HCT116 (cell line): ENCODE results near the gene OR51V1. TPM values are rescaled to one million over a fixed set of nuclear protein-coding genes. Genes with fewer than 3 reads are reported as not detected.

Source experiments
- ATAC-seq: fragments of 200-7000 bp; cut with Tn5 transposase; 2 replicates; pipeline ENCODE4 v1.9.1; 2020; ENCODE audit warnings: mild to moderate bottlenecking, moderate library complexity
- BruUV-seq: library from RNA; stranded (reverse); fragments of 400-500 nt; replicated peaks from 2 replicates; lab custom pipeline; 2021; lab: Mats Ljungman, UMichigan
- CTCF ChIA-PET: fragments of 300-600 bp; sonication (Branson Sonifier 250); formaldehyde crosslinking; loops from one replicate; lab custom pipeline; 2021; ENCODE audit warnings: antibody characterized with exemption; lab: Charles Lee
- POLR2A ChIA-PET: fragments of 300-600, 350-600 bp; sonication (Branson Sonifier 250); formaldehyde crosslinking; loops from one replicate; lab custom pipeline; 2021; ENCODE audit warnings: antibody characterized with exemption; lab: Charles Lee
- RAD21 ChIA-PET, 2 experiments: fragments of 300-600 bp; sonication (Branson Sonifier 250); formaldehyde crosslinking; loops; one replicate each; lab custom pipeline; 2023; ENCODE audit warnings: low total read pairs in 2 of 2; ENCODE audit not compliant: uncharacterized antibody in 2 of 2, unreplicated experiment in 2 of 2, low non-redundant PET in 1 of 2; lab: Charles Lee
- DNase-seq: peaks from one replicate; pipeline ENCODE4 v3.0.0-alpha.2; 2010; ENCODE audit warnings: low read depth, low spot score
- H2AFZ ChIP-seq: fragments of 200-600 bp; shearing (Covaris generic), sonication (generic); 2 replicates; pipeline ENCODE4 v1.6.1; 2017; ENCODE audit warnings: low read depth, mixed run types, mixed read lengths, antibody characterized with exemption, low read length; ENCODE audit not compliant: poor library complexity, severe bottlenecking
- H3K27ac ChIP-seq: 2 replicates; pipeline ENCODE4 v1.5.1; 2012; ENCODE audit warnings: low read depth, low read length
- H3K27me3 ChIP-seq: fragments of 200-600 bp; sonication (generic); 2 replicates; pipeline ENCODE4 v1.6.1; 2016; ENCODE audit warnings: mixed run types, low read length, mixed read lengths; ENCODE audit not compliant: insufficient read depth
- H3K36me3 ChIP-seq, 2 experiments: fragments of 200-500 bp in 1 of 2; fragments of 200-600 bp in 1 of 2; sonication (Bioruptor generic) in 1 of 2; sonication (generic) in 1 of 2; 2 replicates each; pipeline versions ENCODE4 v1.5.1 to v1.6.1; 2014 to 2016; ENCODE audit warnings: low read length in 2 of 2, inconsistent platforms in 1 of 2, mixed read lengths in 1 of 2, mixed run types in 1 of 2; ENCODE audit not compliant: insufficient read depth in 2 of 2, control insufficient read depth in 1 of 2
- H3K4me1 ChIP-seq, 2 experiments: fragments of 200-600 bp in 1 of 2; sonication (generic) in 1 of 2; 2 replicates each; pipeline versions ENCODE4 v1.5.1 to v1.6.1; 2012 to 2017; ENCODE audit warnings: low read length in 2 of 2, inconsistent platforms in 1 of 2, mild to moderate bottlenecking in 1 of 2, mixed read lengths in 1 of 2, mixed run types in 1 of 2, moderate library complexity in 1 of 2; ENCODE audit not compliant: insufficient read depth in 2 of 2, control insufficient read depth in 1 of 2
- H3K4me2 ChIP-seq: fragments of 200-600 bp; sonication (generic); 2 replicates; pipeline ENCODE4 v1.6.1; 2017; ENCODE audit warnings: mixed run types, low read length, mixed read lengths
- H3K4me3 ChIP-seq, 2 experiments: fragments of 200-600 bp in 1 of 2; sonication (generic) in 1 of 2; replicated peaks in 1 of 2; 2 replicates each; pipeline ENCODE4 v1.5.1; 2011 to 2016; ENCODE audit warnings: low read length in 2 of 2, control low read depth in 1 of 2, low read depth in 1 of 2, mild to moderate bottlenecking in 1 of 2, mixed read lengths in 1 of 2, mixed run types in 1 of 2
- H3K79me2 ChIP-seq: fragments of 200-600 bp; sonication (generic); 2 replicates; pipeline ENCODE4 v1.6.1; 2017; ENCODE audit warnings: mild to moderate bottlenecking, mixed run types, low read length, moderate library complexity, mixed read lengths; ENCODE audit not compliant: insufficient read depth
- H3K9ac ChIP-seq: fragments of 200-600 bp; sonication (generic); 2 replicates; pipeline ENCODE4 v1.6.1; 2016; ENCODE audit warnings: low read length, mixed read lengths
- H3K9me2 ChIP-seq: fragments of 200-600 bp; sonication (generic), shearing (Covaris generic); 2 replicates; pipeline ENCODE4 v1.6.1; 2017; ENCODE audit warnings: mixed run types, mild to moderate bottlenecking, moderate library complexity; ENCODE audit not compliant: insufficient read depth
- H3K9me3 ChIP-seq, 2 experiments: fragments of 200-500 bp in 1 of 2; fragments of 200-600 bp in 1 of 2; sonication (Bioruptor generic) in 1 of 2; sonication (generic) in 1 of 2; 2 replicates each; pipeline ENCODE4 v1.6.1; 2014 to 2017; ENCODE audit warnings: low read length in 2 of 2, mixed read lengths in 2 of 2, inconsistent platforms in 1 of 2, low read depth in 1 of 2, mild to moderate bottlenecking in 1 of 2, mixed run types in 1 of 2, moderate library complexity in 1 of 2; ENCODE audit not compliant: control insufficient read depth in 1 of 2, insufficient read depth in 1 of 2
- H4K20me1 ChIP-seq: fragments of 200-600 bp; sonication (generic), shearing (Covaris generic); 2 replicates; pipeline ENCODE4 v1.6.1; 2017; ENCODE audit warnings: mixed run types, mild to moderate bottlenecking, moderate library complexity; ENCODE audit not compliant: insufficient read depth
- ATF3 ChIP-seq: IDR thresholded peaks from 2 replicates; pipeline ENCODE4 v1.6.1; 2012
- CBX3 ChIP-seq: IDR thresholded peaks from 2 replicates; pipeline ENCODE4 v1.6.1; 2012; ENCODE audit warnings: low read depth
- CEBPB ChIP-seq: IDR thresholded peaks from 2 replicates; pipeline ENCODE4 v1.6.1; 2012; ENCODE audit warnings: low read depth
- EGR1 ChIP-seq: IDR thresholded peaks from 2 replicates; pipeline ENCODE4 v1.6.1; 2012; ENCODE audit warnings: low read depth
- ELF1 ChIP-seq: IDR thresholded peaks from 2 replicates; pipeline ENCODE4 v1.6.1; 2012; ENCODE audit warnings: low read depth, borderline replicate concordance
- EZH2 ChIP-seq: fragments of 200-600 bp; sonication (generic); IDR thresholded peaks from 2 replicates; pipeline ENCODE4 v1.6.1; 2017; ENCODE audit warnings: antibody characterized with exemption, mixed run types
- EZH2phosphoT487 ChIP-seq: fragments of 200-600 bp; IDR thresholded peaks from 2 replicates; pipeline ENCODE4 v1.6.1; 2018; ENCODE audit warnings: antibody characterized with exemption, borderline replicate concordance
- FOSL1 ChIP-seq: IDR thresholded peaks from 2 replicates; pipeline ENCODE4 v1.6.1; 2012; ENCODE audit warnings: low read depth
- JUND ChIP-seq: IDR thresholded peaks from 2 replicates; pipeline ENCODE4 v1.6.1; 2012
- MAX ChIP-seq: IDR thresholded peaks from 2 replicates; pipeline ENCODE4 v1.6.1; 2012
- POLR2A ChIP-seq: IDR thresholded peaks from 2 replicates; pipeline ENCODE4 v1.7.0; 2011; ENCODE audit warnings: borderline replicate concordance; ENCODE audit not compliant: insufficient read depth, insufficient read length; ENCODE audit errors: extremely low read depth
- POLR2AphosphoS5 ChIP-seq: IDR thresholded peaks from 2 replicates; pipeline ENCODE4 v1.6.1; 2011; ENCODE audit warnings: mild to moderate bottlenecking, low read depth, low read length, moderate library complexity
- SIN3A ChIP-seq: IDR thresholded peaks from 2 replicates; pipeline ENCODE4 v1.6.1; 2012; ENCODE audit warnings: low read depth
- SP1 ChIP-seq: IDR thresholded peaks from 2 replicates; pipeline ENCODE4 v1.6.1; 2012; ENCODE audit warnings: low read depth
- TCF7L2 ChIP-seq: IDR thresholded peaks from 2 replicates; pipeline ENCODE4 v1.7.0; 2011; ENCODE audit warnings: borderline replicate concordance, inconsistent platforms; ENCODE audit not compliant: insufficient read depth, insufficient read length; ENCODE audit errors: extremely low read depth
- YY1 ChIP-seq: IDR thresholded peaks from 2 replicates; pipeline ENCODE4 v1.6.1; 2011; ENCODE audit warnings: low read length, low read depth, moderate library complexity, mild to moderate bottlenecking; ENCODE audit not compliant: insufficient replicate concordance; ENCODE audit errors: extremely low read depth
- ZBTB33 ChIP-seq: IDR thresholded peaks from 2 replicates; pipeline ENCODE4 v1.6.1; 2011; ENCODE audit warnings: mild to moderate bottlenecking, low read length, moderate library complexity; ENCODE audit not compliant: insufficient replicate concordance; ENCODE audit errors: extremely low read depth
- ZFX ChIP-seq: fragments of 450-650 bp; IDR thresholded peaks from 2 replicates; pipeline ENCODE4 v1.6.1; 2017
- ZNF274 ChIP-seq: fragments of 200-500 bp; sonication (Bioruptor generic); IDR thresholded peaks from 2 replicates; pipeline ENCODE4 v1.6.1; 2014; ENCODE audit warnings: mild to moderate bottlenecking, low read depth, low read length, inconsistent platforms
- intact Hi-C: fragments of 100-400 bp; cut with micrococcal nuclease; formaldehyde crosslinking; loops from 2 replicates; pipeline ENCODE4 v1.10.0; 2022
- total RNA-seq: library from RNA; stranded (reverse); gene quantifications from one replicate; pipeline ENCODE4 v1.2.1, GENCODE V29; 2021; ENCODE audit not compliant: unreplicated experiment
- TF ChIP-seq, protein P1 (sequence below): IDR thresholded peaks from 2 replicates; pipeline ENCODE4 v1.6.1; 2012; ENCODE audit warnings: low read depth

OR51V1 gene
- total RNA-seq, 1 experiment from 2014 or later = not detected

GRCh38 chr11:5151713-5152153 is 48.7 kb downstream of the OR51V1 start:
- no peak for DNase-seq
- POLR2A ChIA-PET = no interaction called here

More at GRCh38 chr11:5151713-5152153, 48.7 kb downstream of the OR51V1 start:
- no peak overlapping the region for H3K4me2 ChIP-seq
- H2AFZ ChIP-seq = no peak overlapping the region
- no peaks in the 10 kb centered on the region for H3K4me1 ChIP-seq
- H3K9me3 ChIP-seq = no peaks in the 10 kb centered on the region
- H3K36me3 ChIP-seq = no peaks in the 10 kb centered on the region
- peaks cover 58% of the 10 kb centered on the region for H3K27me3 ChIP-seq
- ChIA-PET RAD21 (no interaction called here), CTCF (no interaction called here)
- H4K20me1 ChIP-seq = no peaks in the 10 kb centered on the region
- BruUV-seq = no TSS peak
- intact Hi-C loops = no loop called here
- H3K4me3 ChIP-seq = no peak overlapping the region
- H3K9ac ChIP-seq = no peak overlapping the region
- no peaks in the 10 kb centered on the region for H3K9me2 ChIP-seq
- TF ChIP-seq EZH2 (no peak), YY1 (no peak), CBX3 (no peak), TCF7L2 (no peak), SIN3A (no peak), POLR2AphosphoS5 (no peak), MAX (no peak), JUND (no peak), ZFX (no peak), EZH2phosphoT487 (no peak), SP1 (no peak), ELF1 (no peak), ZBTB33 (no peak), FOSL1 (no peak), CEBPB (no peak), ATF3 (no peak), POLR2A (no peak), EGR1 (no peak), ZNF274 (no peak)
- TF ChIP-seq, protein P1, sequence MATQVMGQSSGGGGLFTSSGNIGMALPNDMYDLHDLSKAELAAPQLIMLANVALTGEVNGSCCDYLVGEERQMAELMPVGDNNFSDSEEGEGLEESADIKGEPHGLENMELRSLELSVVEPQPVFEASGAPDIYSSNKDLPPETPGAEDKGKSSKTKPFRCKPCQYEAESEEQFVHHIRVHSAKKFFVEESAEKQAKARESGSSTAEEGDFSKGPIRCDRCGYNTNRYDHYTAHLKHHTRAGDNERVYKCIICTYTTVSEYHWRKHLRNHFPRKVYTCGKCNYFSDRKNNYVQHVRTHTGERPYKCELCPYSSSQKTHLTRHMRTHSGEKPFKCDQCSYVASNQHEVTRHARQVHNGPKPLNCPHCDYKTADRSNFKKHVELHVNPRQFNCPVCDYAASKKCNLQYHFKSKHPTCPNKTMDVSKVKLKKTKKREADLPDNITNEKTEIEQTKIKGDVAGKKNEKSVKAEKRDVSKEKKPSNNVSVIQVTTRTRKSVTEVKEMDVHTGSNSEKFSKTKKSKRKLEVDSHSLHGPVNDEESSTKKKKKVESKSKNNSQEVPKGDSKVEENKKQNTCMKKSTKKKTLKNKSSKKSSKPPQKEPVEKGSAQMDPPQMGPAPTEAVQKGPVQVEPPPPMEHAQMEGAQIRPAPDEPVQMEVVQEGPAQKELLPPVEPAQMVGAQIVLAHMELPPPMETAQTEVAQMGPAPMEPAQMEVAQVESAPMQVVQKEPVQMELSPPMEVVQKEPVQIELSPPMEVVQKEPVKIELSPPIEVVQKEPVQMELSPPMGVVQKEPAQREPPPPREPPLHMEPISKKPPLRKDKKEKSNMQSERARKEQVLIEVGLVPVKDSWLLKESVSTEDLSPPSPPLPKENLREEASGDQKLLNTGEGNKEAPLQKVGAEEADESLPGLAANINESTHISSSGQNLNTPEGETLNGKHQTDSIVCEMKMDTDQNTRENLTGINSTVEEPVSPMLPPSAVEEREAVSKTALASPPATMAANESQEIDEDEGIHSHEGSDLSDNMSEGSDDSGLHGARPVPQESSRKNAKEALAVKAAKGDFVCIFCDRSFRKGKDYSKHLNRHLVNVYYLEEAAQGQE = no peak
- no peak for ATAC-seq
- no peak overlapping the region for H3K27ac ChIP-seq
- no peaks in the 10 kb centered on the region for H3K79me2 ChIP-seq
